ENCODE measurements around the gene SLC38A10.

- TF ChIP-seq CTCF (IDR thresholded peaks at IDR 0.05; ENCODE audit: low read depth, low read length, poor library complexity, severe bottlenecking), result no peak
- no peak for TF ChIP-seq EZH2phosphoT487 (IDR thresholded peaks at IDR 0.05; ENCODE audit: borderline replicate concordance, low read length)
These were observed 23.0 kb upstream of the SLC38A10 start for GRCh38 chr17:81317961-81318605.
